NCI-H128 (cell line): ENCODE results near the gene INS.

Experiments used
- DNase-seq: peaks from one replicate; lab custom pipeline; 2025; ENCODE audit not compliant: unreplicated experiment; lab: John Stamatoyannopoulos, UW

The INS gene

DNA sequence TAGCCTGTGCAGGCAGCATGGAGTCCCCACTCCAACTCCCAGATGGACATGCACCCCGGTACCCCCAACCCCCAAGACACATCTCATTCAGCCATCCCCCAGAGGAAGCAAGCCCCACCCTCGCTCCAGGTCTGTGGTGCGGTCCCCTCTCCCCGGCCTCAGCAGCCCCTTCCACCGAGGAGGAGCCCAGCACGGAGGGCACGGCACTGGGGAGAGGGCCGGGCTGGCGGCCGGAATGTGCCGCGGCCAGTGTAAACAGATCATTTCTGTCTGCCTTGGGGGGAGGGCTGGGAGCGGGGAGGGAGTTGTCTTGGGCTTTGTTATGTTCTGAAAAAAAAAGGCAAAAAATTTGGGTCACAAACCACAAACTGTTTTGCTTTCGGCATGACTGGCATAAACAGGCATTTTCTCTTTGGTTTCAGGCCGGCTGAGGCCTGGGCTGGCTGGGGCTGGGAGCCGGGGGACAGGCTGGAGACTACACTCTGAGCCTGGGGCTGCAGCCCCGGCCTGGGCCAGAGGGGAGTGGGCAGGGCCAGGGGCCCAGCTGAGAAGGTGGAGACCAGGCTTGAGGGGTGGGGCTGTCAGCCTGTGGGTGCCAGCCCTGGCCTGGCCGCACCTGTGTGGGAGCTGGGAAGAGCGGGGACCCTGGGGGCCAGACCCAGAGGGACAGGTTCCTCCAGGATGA, 38.6 kb downstream of the INS start:
- no peak for DNase-seq

DNA sequence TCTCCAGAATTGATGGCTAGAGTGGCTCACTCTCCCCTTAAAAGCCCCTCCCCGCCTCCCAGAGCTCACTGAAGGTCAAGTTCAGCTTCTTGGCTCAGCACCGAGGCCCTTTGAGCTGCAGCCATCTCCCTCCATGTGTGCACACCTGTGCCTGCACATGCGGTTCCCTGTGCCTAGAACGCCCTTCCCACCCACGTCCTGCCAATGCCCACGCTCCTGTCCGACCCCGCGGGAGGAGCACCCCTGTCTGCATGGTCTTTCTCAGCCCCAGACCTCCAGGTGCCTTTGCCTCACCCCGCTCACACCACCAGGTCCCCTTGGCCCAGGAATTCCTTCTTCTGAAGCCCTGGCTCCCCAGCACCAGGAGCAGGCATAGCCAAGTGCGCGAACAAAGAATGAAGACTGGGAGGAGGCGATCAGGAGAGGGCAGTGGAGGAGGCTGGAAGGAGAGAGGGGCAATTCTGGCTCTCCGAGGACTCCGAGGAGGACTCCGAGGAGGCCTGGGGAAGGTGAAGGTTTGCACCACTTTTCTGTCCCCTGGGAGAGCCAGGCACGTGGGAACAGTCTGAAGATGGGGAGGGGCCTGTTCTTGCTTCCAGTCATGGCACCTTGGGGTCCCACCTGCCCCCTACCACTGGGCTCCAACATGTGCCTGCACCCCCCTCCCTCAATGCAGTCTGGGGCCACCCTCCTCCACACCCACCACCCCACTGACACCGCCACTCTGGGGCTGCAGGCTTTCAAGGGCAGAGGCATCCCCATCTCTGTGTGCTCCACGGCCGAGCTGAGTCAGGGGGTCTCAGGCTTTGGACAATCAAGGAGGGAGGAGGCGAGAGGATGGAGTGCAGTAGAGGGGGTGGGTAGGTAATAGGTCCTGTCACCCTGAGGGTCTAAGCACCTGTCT, 39.5 kb downstream of the INS start:
- DNase-seq: no peak

DNA sequence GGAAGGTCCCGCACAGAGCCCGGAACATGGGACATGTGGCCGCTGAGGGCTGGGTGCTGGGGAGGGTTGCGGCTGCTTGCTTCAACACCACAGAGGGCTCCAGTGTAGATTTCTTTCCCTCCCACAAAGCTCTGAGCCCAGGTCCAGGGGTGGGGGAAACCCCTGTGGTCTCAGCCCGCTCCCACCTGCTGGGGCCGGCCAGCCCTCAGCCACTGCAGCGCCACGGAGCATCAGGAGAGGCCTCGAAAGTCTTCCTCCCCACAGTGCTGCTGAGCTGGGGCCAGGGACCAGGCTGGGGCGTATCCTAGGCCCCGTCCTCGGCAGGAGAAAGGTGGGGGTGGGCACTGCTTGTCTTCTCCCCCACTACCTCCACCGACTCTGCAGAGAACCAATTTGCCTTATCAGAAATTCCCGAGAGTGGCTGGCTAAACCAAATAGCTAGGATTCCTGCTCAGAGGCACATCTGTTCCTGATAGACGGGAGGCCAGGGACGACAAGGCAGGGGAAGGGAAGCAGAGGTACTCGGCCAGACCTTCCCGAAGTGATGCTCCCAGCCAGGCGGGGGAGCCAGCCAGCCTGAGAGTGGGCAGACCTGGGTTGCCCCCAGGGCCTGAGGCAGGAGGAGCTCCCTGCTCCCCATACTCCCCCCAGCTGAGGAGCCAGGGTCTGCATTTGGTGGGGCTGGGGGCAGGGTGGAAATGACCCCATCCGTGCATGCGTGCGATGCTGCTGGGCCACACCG, 40.5 kb downstream of the INS start:
- DNase-seq: no peak

- no peak for DNase-seq
Measured at GRCh38 chr11:2118677-2119076, 42.3 kb downstream of the INS start.

- DNase-seq: no peak
Measured at GRCh38 chr11:2116680-2117079, 44.3 kb downstream of the INS start.

DNA sequence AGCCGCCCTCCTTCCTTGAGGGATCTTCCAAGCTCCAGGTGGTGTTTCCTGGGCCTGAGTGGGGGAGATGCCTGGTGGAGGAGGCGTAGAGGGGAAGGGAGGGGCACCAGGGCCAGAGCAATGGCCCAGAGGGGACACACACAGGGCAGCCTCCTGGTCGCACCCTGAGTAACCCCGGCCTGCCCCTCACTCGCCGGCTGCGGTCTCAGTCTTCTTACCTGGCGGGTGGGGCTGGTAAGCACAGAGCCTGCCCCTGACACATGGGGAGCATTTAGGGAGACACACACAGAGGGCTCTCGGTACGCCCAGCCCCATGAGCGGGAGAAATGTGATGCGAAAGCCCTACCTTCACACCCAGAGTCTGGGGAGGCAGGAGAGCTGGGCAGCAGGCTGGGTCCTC, 45.7 kb downstream of the INS start:
- DNase-seq: no peak

GRCh38 chr11:2114430-2115241, 46.4 kb downstream of the INS start:
- no peak for DNase-seq

DNA sequence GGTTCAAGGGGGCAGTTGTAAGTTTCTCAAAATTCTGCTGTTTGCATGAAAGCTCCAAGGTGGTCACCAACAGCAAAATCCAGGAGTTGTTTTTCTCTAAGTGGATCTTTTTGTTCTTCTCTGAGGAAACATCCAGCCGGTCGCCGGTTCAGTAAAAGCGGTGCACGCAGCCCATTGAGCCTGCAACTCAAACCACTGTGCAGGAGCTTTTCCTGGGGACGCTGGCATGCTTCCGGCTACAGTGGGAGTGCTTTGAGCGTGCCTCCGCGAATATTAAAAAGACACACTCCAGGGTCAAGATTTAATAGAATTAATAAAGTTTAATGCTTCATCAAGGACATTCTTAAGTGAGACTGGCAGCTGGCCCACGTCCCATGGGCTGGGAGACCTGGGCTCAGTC, 47.2 kb downstream of the INS start:
- no peak for DNase-seq

GRCh38 chr11:2110521-2110920, 50.5 kb downstream of the INS start:
- no peak for DNase-seq
